Activated CD4-positive, alpha-beta T cell treated with anti-CD3 and anti-CD28 coated beads for 4 hours (primary cell): ENCODE data around the gene SLC24A3.

Experiments used
- DNase-seq, 2 donors: peaks; one replicate each; pipeline ENCODE4 v3.0.0-alpha.2; 2020

Gene SLC24A3

DNA sequence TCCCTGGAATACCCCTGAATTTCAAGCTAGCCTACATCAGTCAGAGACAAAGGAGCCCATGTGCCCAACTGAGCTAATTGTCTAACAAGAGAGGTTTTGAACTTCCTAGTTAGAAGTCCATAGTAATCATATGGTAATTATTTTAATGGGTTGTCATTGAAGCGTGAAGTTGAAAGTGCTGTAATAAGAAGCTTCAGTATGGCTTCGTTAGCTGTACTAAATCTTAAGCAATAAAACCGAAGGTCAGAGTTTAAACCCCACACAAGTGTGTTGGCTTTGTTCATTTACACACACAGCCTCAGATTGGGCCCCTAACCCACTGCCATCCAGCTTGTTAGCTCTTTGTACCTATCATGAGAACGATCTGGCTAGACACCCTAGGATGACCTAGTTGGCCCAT, 350.0 kb downstream of the SLC24A3 start:
- DNase-seq, result no peak

DNA sequence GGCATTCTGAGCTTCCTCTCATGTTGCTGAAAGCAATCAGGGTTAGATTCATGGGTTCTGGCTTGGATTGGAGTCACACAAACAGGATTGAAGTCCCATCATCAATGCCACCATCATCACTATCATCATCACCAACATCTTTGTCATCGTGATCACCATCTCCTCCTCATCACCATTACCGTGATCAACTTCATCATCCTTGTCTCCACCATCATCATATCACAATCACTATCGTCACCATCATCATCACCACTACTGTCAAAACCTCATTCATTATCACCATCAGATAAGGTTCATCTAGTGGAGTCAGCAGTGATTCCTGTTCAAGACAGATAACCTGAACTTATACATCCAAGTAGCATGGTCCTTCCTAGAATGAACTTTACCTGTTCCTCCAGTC, 351.8 kb downstream of the SLC24A3 start:
- no peak for DNase-seq

DNA sequence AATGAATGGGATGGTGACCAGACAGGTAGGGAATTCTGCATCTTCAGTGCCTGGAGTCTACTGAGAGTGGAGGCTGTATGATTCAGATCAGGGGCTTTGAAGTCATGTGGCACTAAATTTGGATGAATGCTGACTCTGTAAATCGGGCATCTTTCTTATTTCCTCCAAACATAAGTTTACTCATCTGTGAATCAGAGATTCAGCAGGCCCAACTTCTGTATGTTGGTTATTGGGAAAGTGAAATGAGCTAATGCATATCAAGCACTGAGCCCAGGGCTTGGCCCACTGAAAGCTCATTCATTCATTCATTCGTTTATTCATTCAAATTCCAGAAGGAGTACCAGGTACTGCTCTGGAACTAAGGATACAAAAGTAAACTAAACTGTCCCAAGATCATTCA, 353.3 kb downstream of the SLC24A3 start:
- no peak for DNase-seq

DNA sequence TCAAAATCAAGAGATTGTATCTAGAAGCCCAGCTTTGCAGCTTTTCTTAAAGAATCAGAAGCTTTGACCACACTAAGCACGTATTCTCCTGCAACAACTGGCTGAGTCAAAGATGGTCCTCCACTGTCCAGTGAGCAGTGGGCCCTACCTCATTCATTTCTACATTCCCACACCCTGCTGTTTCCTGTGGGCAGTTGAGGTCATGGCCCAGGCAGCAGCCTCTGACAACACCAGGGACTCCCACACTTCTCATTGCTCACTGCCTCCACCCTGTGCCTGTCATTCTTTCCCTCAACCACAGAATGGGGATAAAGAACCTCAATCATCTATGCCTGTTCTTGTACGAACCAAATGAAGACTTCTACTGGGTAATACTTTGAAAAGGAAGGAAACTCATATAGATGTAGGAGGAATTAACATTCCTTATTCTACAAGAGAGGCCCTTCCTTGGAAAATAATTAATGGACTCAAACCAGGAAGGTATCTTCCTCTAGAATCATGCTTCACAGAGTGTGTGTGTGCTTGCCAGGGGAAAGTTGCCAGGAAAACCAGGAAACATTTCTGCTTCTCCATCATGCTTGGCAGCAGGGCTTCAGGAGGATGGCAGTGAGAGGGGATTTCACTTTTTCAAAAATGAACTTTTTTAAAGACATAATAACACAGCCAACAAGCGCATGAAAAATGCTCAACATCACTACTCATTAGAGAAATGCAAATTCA, 353.9 kb downstream of the SLC24A3 start:
- no peak for DNase-seq

DNA sequence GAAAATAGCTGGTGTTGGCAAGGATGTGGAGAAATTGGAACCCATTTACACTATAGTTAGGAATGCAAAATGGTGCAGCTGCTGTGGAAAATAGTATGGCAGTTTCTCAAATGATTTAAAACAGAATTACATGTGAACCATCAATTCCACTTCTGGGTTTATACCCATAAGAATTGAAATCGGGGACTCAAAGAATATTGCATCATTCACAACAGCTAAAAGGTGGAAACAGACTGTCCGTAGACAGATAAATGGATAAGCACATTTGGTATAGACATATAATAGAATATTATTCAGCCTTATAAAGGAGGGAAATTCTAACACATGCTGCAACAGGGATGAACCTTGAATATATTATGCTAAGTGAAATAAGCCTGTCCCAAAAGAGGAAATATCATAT, 355.7 kb downstream of the SLC24A3 start:
- DNase-seq, result no peak

DNA sequence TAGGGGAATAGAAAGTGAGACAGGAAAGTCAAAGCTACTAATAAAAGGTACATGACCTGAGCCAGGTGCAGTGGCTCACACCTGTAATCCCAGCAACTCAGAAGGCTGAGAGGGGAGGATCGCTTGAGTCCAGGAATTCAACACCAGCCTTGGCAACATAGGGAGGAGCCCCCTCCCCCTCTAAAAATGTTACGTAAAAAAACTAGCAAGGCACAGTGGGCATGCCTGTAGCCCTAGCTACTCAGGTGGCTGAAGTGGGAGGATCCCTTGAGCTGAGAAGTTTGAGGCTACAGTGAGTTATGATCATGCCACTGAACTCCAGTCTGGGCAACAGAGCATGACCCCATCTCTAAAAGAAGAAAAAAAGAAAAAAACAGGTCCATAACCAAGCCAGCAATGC, 359.6 kb downstream of the SLC24A3 start:
- no peak for DNase-seq

DNA sequence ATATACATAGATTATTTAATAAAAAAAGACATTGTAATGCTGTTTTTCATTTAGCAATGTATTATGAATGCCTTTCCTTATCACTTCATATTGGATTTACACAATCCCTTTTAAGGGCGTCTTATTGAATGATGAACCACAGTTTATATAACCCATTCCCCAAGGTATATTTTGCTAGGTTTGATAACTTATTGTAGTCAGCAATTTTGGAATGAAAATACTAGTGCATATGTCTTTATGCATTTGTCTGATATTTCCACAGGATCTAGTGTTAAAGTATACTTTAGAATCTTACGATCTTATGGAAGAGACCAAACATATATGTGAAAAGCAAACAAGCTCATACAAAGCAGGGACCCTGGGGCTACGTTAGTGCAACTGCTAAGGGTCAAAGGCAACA, 365.2 kb downstream of the SLC24A3 start:
- DNase-seq, result no peak

DNA sequence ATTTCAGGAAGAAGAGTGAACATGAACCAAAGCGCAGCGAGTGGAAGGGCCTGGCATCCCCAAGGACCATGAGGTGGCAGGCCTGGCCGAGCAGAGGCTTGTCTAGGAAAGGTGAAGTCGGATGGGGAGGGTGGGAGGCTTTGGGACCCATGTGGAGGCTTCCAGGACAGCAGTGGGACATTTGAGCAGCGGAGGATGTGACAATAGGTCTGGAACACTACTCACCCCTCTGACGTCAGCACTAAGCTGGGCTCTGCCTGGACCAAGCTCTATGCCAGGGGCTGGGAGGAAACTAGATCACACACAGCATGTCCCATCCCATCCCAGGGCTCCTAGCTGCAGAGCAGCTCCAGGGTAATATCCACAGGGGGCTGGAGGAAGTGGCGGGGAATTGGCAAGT, 370.3 kb downstream of the SLC24A3 start:
- DNase-seq, result no peak

DNA sequence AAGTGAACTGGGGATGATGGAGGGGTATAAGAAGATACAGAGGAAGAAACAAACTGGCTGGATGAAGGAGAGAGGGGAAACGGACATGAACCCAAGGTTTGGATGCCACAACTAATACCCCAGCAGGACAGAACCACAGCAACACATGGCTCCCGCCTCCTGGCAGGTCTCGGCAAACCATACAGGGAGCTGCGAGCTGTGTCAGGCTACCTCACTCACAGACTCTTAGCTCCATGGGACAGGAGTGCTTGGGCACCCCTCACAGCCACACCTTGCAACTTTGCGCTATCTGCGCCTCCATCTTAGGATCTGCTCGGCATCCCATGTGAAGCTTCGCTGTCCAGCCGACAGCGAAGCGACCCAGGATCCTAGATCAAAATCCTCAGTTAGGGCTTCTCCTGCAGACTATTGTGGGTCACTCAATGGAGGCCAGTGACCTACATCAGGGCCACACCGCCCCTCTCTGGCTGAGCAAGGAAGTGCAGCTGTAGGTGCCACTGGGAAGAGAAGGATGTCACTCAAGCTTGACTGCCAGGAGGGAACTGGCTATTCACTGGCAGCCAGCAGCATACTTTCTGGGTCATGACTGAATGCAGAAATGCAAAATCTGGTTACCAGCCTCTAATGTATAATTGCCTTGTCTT, 371.2 kb downstream of the SLC24A3 start:
- DNase-seq, result peak; percentile 2 to 8

DNA sequence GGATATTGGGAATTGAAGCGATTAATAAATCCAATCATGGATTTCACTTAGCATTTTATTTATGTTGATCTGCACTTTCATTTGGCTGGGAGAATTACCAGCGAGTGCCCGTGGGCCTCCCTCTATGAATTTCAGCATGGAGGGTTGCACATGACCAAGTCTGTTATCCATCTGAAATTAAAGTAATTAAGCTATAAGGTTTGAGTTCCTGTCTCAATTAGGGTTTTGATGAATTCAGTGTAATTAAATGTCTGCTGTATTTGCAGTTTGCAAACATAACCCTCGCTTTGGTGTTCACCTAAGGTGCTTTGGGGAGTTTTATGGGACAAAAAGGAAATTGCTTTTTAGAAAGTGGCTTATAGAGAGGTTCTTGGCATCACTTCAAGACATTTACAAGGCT, 375.8 kb downstream of the SLC24A3 start:
- DNase-seq, result no peak

DNA sequence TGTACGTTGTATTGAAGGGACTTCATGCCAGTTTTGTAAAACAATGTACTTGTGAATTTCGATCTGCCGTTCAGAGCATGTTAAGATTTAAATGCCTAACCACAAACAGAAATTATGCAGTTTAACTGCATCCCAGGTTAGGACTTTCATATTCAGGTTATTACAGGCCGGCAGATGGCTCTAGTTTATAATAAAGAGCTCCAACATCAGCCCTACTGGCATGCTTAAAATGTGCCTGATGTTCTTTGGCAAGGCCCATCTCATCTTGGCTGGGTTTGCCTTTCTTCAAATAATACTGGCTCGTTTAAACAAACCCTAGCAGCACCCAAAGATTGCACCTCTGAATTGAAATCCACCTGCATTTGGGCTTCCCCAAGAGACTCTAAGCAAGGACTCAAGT, 376.3 kb downstream of the SLC24A3 start:
- no peak for DNase-seq

DNA sequence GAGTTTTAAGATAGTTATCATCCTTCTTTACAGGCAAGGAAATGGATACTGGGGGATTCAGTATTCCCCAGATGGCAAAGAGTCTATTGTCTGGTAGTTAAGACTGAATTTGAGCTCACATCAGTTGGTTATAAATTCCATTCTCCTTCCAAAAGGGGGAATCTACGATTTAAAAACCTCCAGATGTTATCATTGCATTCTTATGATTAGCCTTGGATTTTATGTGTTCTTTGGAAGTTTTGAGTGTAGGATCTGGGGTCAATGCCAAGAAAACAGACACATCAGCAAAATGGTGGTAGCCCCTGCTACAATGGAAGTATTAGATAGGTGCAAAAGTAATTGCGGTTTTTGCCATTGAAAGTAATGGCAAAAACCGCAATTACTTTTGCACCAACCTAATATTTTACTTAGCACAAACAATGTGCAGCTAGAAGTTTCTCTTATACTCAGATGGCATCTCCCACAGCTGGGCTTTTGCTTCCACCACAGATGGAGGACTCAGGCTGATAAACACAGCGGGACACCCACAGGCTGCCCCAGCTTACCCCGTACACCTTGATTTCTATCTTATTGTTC, 377.4 kb downstream of the SLC24A3 start:
- DNase-seq, result no peak

DNA sequence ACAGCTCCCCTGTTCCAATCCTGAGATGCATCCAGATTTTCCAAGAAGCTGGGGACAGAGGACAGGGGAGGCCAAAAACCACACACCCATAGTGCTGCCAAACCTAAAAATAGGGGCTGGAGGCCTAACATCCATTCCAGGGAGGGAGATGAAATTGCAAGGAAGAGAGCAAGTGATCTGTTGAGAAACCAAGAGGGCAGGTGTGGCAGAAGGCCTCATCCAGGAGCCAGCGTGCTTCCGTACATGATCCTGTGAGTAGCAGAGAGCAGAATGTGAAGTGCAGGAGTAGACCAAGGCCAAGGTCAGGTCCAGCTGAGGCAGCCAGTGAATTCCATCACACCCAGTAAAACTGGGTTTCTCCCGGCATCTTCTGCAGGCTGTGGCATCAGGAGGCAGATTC, 377.9 kb downstream of the SLC24A3 start:
- no peak for DNase-seq

DNA sequence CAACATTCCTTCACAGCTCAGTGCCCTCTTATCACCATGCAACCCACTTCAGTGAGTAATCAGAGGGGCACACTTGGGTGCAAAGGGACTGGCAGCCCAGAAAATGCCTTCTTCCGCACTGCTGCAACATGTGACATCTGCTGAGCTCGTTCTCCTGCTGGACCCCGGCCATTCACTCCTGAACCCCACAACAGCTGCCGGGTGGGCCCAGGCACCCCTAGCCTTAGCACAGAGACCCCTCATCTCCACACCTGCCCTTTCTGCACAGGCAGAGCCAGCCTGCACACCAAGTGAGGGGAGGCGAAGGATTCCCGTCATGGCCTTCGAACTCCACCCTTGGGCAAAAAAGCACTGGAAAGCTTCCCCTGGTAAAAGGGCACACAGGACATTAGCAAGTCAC, 381.3 kb downstream of the SLC24A3 start:
- no peak for DNase-seq

DNA sequence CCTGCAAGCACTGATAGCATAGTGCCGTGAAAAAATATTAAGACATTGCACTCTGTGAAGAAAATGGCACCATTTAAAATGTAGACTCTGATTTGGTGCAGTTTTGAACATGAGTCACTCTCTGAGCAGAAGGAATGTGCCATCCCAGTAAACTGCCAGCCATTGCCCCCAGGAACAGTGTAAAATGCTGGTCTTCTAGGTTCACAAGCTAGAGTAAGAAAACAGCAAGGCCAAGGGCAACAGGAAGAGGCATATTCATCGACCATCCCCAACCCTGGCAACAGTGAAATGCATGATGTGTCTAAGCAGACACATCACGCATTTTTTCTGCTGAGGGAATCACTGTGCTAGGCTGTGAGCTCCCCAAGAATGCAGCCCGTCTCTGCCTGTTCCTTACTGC, 382.5 kb downstream of the SLC24A3 start:
- DNase-seq, result no peak

DNA sequence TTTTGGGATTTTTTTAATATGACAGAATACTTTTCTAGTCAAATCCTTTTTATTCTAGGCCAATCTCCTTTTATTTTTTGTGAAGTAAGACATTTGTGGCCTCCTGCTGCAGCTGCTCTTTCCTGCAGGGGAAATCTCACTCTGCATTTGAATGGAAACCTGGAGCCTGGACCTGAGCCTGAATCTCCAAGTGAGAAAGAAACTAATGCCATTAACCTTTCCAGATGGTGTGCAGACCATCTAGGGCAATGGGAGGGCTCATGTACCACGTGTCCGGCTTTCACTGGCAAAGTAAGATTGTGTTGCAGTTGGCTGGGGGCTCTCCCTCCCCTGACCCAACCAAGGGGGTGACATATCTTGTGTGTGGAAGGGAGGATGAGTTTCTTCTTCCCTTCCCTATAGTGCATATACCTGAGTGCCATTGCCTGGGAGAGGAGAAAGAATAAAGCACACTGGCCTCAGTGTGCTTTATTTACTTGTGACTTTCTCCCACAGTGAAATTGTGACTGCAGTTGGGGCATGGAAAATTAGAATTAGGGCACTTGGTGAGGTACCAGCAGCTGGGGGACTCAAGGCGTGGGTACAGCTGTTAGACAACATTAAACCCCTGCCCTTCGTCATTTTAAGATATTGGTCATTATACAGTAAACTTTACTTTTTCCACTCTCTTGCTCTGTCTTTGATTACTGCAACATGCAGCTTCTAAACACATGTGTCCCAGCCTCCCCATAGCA, 385.8 kb downstream of the SLC24A3 start:
- no peak for DNase-seq

DNA sequence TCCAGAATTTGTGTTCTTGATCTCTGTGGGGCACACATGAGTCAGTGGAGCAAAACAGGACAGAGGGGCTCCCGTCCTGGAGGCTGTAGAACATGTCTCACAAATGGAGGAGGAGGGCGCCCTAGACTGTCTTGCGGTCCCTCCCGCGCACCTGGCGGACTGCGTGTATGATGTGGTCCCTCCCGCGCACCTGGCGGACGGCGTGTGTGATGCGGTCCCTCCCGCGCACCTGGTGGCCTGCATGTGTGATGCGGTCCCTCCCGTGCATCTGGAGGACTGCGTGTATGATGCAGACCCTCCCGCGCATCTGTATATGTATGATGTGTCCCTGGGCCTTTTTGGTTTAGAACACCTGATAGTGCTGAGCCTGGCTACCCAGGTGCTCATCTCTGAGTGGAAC, 386.8 kb downstream of the SLC24A3 start:
- no peak for DNase-seq

DNA sequence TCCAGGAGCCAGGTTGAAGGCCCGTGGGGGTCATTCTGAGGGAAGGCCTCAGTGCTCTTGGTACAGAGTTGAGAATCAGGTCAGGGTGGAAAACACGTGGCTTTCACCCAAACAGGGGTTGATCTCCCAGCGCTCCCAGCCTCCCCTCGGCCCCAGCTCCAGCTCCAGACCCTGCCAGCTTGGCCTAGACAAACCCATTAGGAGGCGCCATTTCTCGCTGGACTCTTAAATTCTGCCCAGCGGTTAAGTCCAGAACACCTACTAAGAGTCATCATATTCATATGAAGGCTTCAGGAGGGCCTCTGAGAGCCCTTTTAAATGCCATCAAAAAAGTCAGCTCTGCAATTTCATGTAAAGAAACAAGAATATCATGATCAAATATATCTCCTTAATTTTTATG, 387.6 kb downstream of the SLC24A3 start:
- no peak for DNase-seq

DNA sequence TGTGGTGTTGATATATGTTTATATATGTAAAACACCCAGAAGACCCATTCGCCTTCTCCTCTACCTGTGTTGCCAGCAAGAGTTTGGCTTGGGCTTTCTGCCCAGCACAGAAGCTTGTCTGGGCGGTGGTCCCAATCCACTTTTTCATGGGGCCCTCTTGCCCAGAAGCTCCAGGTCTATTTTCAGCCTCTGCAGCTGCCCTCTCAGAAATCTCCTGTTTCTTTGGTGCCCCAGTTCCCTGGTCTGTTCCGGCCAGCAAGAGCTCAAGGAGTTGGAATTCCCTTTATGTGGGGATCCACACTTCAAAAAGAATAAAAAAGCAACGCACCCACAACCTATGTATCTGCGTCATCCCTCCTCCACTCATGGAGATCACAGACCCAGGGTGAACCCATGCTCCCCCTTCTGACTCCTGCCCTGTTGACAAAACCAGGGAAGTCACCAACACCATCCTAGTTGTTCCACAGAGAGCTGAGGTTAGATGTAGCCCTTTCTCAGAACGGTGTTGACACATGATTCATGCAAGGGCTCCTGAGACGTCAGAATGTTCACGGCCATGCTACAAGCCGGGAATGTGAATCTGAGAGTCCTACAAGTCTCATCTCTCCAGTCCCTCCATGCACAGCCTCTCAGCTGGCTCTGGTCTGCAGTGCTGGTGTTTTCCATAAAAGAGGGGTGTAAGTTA, 388.8 kb downstream of the SLC24A3 start:
- DNase-seq, result no peak

DNA sequence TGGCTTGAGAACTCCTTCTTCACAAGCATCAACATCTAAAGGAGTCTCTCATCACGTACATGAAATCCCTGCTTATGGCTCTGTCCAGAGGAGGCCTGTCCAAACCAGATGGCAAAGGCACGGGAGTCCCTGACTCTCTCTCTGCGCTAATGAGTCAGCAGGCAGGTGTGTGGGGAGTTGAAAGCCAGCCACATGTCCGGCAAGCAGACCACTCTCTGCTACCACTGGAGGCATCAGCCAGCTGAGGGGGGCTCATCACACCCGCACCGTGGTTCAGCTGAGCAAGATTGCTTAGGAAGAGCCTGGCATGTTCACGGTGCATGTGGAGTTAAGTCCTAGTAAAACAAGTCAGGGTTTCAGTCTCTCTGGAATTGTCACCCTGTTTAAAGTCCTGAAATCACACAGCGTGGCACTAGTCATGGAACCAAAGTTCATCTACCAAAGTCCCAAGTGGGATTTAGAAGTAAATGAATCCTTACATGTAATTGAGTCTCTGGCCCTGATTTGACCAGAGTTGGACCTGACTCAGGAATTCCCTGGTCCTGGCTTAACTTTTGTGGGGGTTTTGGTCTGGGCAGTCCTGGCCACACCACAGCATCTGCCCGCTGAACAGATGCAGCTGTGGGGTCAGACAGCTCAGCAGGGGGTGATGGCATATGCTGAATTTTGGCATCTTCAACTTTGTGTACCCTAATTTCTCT, 390.4 kb downstream of the SLC24A3 start:
- no peak for DNase-seq

DNA sequence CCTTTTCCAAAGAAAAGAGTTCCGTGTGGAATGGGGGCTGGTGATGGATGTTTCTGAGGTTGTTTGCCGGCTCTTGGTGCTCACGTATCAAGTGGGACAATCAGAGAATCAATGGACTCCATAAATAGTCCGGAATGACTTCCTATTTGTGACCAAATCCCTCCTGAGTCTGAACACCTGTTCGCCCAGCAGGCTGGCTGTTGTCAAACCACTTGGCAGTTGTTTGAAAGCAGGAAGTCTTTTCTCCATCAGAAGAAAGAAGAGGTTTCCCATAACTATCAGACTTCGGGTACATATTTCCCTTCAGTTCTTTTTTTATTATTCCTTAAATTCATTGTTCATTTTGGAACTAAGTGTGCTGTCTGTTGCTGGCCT, 390.9 kb downstream of the SLC24A3 start:
- no peak for DNase-seq

DNA sequence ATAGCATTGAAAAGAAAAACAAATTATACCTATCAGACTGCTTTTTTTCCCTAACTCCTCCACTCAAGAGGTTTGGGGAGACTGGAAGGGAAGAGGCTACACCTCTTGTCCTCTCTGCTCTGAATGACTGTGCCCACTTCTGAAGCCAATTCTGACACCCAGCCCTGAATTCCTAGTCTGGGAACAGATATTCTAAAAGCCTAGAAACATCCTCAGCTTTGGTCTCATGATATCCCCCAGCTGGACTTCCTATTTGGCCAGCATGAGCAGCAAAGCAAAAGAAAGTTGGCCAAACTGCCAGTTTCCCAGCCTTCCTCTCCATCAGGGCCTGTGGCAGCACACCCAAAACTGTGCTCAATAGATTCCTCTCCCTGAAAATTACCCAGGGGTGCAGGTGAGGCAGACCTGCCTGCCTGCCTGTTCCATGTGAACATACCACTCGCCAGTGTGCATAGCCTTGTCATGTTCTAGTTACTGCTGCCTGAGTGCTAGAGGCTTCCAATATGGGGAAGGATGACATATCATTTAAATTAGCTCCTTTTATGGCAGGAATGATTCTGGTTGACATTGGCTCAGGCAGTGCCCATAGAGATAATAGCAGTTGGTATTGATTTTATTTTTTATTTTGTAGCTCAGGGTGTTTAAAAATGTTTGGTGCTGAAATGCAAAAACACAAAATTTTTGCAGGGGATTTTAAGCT, 393.5 kb downstream of the SLC24A3 start:
- no peak for DNase-seq
